Liver (tissue), 9 donors: ENCODE measurements around the gene JMJD7. TPM values are rescaled to one million over a fixed set of nuclear protein-coding genes. Genes with fewer than 3 reads are reported as not detected.

Experiments
- DNase-seq: peaks from one replicate; pipeline ENCODE4 v3.0.0-alpha.2; 2017; ENCODE audit warnings: low spot score
- H3K27ac ChIP-seq, 2 donors: one replicate each; pipeline ENCODE4 v1.7.0; 2013; ENCODE audit warnings: inconsistent platforms in 2 of 2, low read length in 2 of 2, control low read depth in 1 of 2, low read depth in 1 of 2, mild to moderate bottlenecking in 1 of 2
- H3K27me3 ChIP-seq, 4 donors: one replicate each; pipeline versions ENCODE4 v1.6.1 to v1.7.0; 2013; ENCODE audit warnings: low read length in 3 of 4, inconsistent platforms in 1 of 4, mild to moderate bottlenecking in 1 of 4, moderate library complexity in 1 of 4; ENCODE audit not compliant: control insufficient read depth in 4 of 4, insufficient read depth in 4 of 4
- H3K36me3 ChIP-seq, 4 donors: one replicate each; pipeline versions ENCODE4 v1.6.1 to v1.7.0; 2013; ENCODE audit warnings: low read length in 3 of 4, mild to moderate bottlenecking in 3 of 4, low read depth in 1 of 4, moderate library complexity in 1 of 4; ENCODE audit not compliant: control insufficient read depth in 4 of 4, insufficient read depth in 3 of 4
- H3K4me1 ChIP-seq, 4 donors: one replicate each; pipeline versions ENCODE4 v1.6.1 to v1.7.0; 2013; ENCODE audit warnings: low read length in 3 of 4, mild to moderate bottlenecking in 3 of 4, moderate library complexity in 1 of 4; ENCODE audit not compliant: control insufficient read depth in 4 of 4, insufficient read depth in 4 of 4
- H3K4me3 ChIP-seq, 3 donors: one replicate each; pipeline versions ENCODE4 v1.6.1 to v1.7.0; 2013; ENCODE audit warnings: low read length in 3 of 3, control low read depth in 1 of 3, low read depth in 1 of 3, mild to moderate bottlenecking in 1 of 3
- H3K9ac ChIP-seq, 2 donors: one replicate each; pipeline ENCODE4 v1.7.0; 2013; ENCODE audit warnings: low read length in 2 of 2, mild to moderate bottlenecking in 2 of 2, moderate library complexity in 2 of 2, control low read depth in 1 of 2, low read depth in 1 of 2
- H3K9me3 ChIP-seq, 4 donors: one replicate each; pipeline versions ENCODE4 v1.6.1 to v1.7.0; 2013; ENCODE audit warnings: low read length in 3 of 4; ENCODE audit not compliant: control insufficient read depth in 4 of 4
- EGR1 ChIP-seq, 2 donors: IDR thresholded peaks; 2 replicates each; pipeline ENCODE4 v1.6.1; 2016 to 2018; ENCODE audit warnings: antibody characterized with exemption in 2 of 2, low read depth in 2 of 2
- FOXA1 ChIP-seq: IDR thresholded peaks from 2 replicates; pipeline ENCODE4 v1.6.1; 2016; ENCODE audit warnings: antibody characterized with exemption
- FOXA2 ChIP-seq: IDR thresholded peaks from 2 replicates; pipeline ENCODE4 v1.6.1; 2016; ENCODE audit warnings: antibody characterized with exemption
- GABPA ChIP-seq, 2 donors: IDR thresholded peaks in 1 of 2; conservative IDR thresholded peaks in 1 of 2; 2 replicates each; pipeline ENCODE4 v1.6.1; 2016; ENCODE audit warnings: antibody characterized with exemption in 2 of 2, mild to moderate bottlenecking in 1 of 2, moderate library complexity in 1 of 2
- HNF4A ChIP-seq, 2 donors: conservative IDR thresholded peaks; 2 replicates each; pipeline ENCODE4 v1.6.1; 2016; ENCODE audit warnings: antibody characterized with exemption in 2 of 2, mild to moderate bottlenecking in 2 of 2
- HNF4G ChIP-seq: IDR thresholded peaks from 2 replicates; pipeline ENCODE4 v1.6.1; 2016; ENCODE audit warnings: antibody characterized with exemption
- JUND ChIP-seq, 2 donors: IDR thresholded peaks; 2 replicates each; pipeline ENCODE4 v1.6.1; 2016; ENCODE audit warnings: antibody characterized with exemption in 2 of 2
- MAX ChIP-seq: IDR thresholded peaks from 2 replicates; pipeline ENCODE4 v1.6.1; 2016; ENCODE audit warnings: antibody characterized with exemption
- NR2F2 ChIP-seq: IDR thresholded peaks from 2 replicates; pipeline ENCODE4 v1.6.1; 2016; ENCODE audit warnings: antibody characterized with exemption
- RAD21 ChIP-seq, 2 donors: IDR thresholded peaks; 2 replicates each; pipeline ENCODE4 v1.6.1; 2016; ENCODE audit warnings: antibody characterized with exemption in 2 of 2, mild to moderate bottlenecking in 2 of 2
- RXRA ChIP-seq, 2 donors: IDR thresholded peaks; 2 replicates each; pipeline ENCODE4 v1.6.1; 2017 to 2018; ENCODE audit warnings: antibody characterized with exemption in 2 of 2, mild to moderate bottlenecking in 1 of 2
- SP1 ChIP-seq: IDR thresholded peaks from 2 replicates; pipeline ENCODE4 v1.6.1; 2018; ENCODE audit warnings: antibody characterized with exemption, mild to moderate bottlenecking
- TAF1 ChIP-seq: conservative IDR thresholded peaks from 2 replicates; pipeline ENCODE4 v1.6.1; 2016; ENCODE audit warnings: antibody characterized with exemption, mild to moderate bottlenecking
- YY1 ChIP-seq: IDR thresholded peaks from 2 replicates; pipeline ENCODE4 v1.6.1; 2016; ENCODE audit warnings: antibody characterized with exemption, mild to moderate bottlenecking
- ZBTB33 ChIP-seq: IDR thresholded peaks from 2 replicates; pipeline ENCODE4 v1.6.1; 2016; ENCODE audit warnings: antibody characterized with exemption
- WGBS: extraction: QIAGEN DNeasy Blood & Tissue Kit; methylation state at CpG from one replicate; pipeline ENCODE4 v1.1.7; 2013; 5-methylcytosine and 5-hydroxymethylcytosine counted together
- polyA plus RNA-seq, 2 donors: library from polyadenylated mRNA; stranded (reverse) in 1 of 2; unstranded in 1 of 2; fragments of 200-250 nt in 1 of 2; fragments of >200 nt in 1 of 2; fragmentation: Nextera tagmentation in 1 of 2; extraction: Ambion mirVana in 1 of 2; gene quantifications; one replicate each; pipeline versions ENCODE4 v1.2.1 to v1.2.3, GENCODE V29; 2013 to 2015
- total RNA-seq, 2 donors: library from RNA; depleted of rRNA; stranded (reverse); fragments of >200 nt; gene quantifications; one replicate each; pipeline ENCODE4 v1.2.3, GENCODE V29; 2014
- TF ChIP-seq, protein P1 (sequence below): IDR thresholded peaks from 2 replicates; pipeline ENCODE4 v1.6.1; 2016; ENCODE audit warnings: antibody characterized with exemption, mild to moderate bottlenecking
- TF ChIP-seq, protein P2 (sequence below): IDR thresholded peaks from 2 replicates; pipeline ENCODE4 v1.6.1; 2016; ENCODE audit warnings: antibody characterized with exemption
- donor health status: healthy.
- donor health status: healthy.
- donor health status: healthy.
- donor health status: healthy.
- donor health status: healthy.

Gene JMJD7
- total and polyA plus RNA-seq, 4 donors, result 0.75 to 5.9 (median 5.4) TPM

DNA sequence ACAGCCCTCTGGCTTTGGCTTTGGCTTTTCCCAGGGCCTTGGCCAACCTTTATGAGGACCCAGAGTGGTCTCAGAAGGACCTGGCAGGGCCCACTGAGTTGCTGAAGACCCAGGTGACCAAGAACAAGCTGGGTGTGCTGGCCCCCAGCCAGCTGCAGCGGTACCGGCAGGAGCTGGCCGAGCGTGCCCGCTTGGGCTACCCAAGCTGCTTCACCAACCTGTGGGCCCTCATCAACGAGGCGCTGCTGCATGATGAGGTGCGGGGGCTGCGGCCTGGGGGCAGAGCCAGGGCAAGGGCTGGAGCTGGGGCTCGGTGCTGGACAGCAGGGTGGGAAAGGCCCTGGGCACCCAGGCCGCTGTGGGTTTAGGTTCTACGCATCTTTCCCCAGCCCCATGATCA lies 16.9 kb downstream of the JMJD7 start (continued):
- TF ChIP-seq, protein P1, sequence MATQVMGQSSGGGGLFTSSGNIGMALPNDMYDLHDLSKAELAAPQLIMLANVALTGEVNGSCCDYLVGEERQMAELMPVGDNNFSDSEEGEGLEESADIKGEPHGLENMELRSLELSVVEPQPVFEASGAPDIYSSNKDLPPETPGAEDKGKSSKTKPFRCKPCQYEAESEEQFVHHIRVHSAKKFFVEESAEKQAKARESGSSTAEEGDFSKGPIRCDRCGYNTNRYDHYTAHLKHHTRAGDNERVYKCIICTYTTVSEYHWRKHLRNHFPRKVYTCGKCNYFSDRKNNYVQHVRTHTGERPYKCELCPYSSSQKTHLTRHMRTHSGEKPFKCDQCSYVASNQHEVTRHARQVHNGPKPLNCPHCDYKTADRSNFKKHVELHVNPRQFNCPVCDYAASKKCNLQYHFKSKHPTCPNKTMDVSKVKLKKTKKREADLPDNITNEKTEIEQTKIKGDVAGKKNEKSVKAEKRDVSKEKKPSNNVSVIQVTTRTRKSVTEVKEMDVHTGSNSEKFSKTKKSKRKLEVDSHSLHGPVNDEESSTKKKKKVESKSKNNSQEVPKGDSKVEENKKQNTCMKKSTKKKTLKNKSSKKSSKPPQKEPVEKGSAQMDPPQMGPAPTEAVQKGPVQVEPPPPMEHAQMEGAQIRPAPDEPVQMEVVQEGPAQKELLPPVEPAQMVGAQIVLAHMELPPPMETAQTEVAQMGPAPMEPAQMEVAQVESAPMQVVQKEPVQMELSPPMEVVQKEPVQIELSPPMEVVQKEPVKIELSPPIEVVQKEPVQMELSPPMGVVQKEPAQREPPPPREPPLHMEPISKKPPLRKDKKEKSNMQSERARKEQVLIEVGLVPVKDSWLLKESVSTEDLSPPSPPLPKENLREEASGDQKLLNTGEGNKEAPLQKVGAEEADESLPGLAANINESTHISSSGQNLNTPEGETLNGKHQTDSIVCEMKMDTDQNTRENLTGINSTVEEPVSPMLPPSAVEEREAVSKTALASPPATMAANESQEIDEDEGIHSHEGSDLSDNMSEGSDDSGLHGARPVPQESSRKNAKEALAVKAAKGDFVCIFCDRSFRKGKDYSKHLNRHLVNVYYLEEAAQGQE, result no peak

DNA sequence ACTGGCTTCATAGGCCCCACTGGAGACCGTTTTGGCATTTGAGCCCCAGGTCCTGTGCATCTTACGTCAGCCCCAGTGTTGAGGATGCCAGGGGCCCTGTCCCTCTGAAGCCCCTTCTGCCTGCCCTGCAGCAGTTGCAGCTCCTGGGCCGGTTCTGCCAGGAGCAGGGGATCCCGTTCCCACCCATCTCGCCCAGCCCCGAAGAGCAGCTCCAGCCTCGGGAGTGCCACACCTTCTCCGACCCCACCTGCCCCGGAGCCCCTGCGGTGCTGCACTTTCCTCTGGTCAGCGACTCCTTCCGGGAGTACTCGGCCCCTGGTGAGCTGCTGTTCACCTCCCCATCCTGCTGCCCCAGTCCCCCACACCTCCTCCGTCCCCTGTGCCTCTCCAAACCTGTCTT lies 19.3 kb downstream of the JMJD7 start:
- H3K36me3 ChIP-seq, result peaks cover 8 to 47% (median 23%) of the 10 kb centered on the region in 4 donors
- H3K27ac ChIP-seq, result no peak overlapping the region
- WGBS, result 96% methylated on average over 14 of the region's 14 CpGs
- no peaks in the 10 kb centered on the region for H3K9me3 ChIP-seq
- DNase-seq, result no peak
- H3K27me3 ChIP-seq, result no peaks in the 10 kb centered on the region
- TF ChIP-seq RAD21 (IDR thresholded peaks at IDR 0.05), result no peak
- no peak overlapping the region for H3K9ac ChIP-seq
- H3K4me3 ChIP-seq, result no peak overlapping the region
- H3K4me1 ChIP-seq, result no peaks in the 10 kb centered on the region

DNA sequence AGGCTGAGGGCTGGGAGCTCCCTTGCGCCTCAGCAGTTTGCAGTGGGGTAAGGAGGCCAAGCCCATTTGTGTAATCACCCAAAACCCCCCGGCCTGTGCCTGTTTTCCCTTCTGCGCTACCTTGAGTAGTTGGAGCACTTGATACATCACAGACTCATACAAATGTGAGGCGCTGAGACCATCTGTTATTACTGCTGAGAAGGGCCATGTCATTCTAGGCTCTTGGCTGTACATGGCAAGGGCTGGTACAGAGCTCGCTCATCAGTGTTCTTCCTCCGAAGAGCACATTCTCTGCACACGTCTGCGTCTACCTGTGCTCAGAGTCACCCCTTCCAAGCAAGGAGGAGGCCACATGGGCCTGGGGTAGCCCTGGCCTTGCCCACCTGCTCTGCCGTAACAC lies 20.1 kb downstream of the JMJD7 start:
- Histone ChIP-seq H3K36me3 (peaks cover 8 to 47% (median 23%) of the 10 kb centered on the region in 4 donors), H3K4me1 (no peaks in the 10 kb centered on the region), H3K9ac (no peak overlapping the region), H3K4me3 (no peak overlapping the region), H3K27ac (no peak overlapping the region), H3K9me3 (no peaks in the 10 kb centered on the region), H3K27me3 (no peaks in the 10 kb centered on the region)
- 97% methylated on average over 9 of the region's 9 CpGs for WGBS
- no peak for DNase-seq
- no peak for TF ChIP-seq SP1

DNA sequence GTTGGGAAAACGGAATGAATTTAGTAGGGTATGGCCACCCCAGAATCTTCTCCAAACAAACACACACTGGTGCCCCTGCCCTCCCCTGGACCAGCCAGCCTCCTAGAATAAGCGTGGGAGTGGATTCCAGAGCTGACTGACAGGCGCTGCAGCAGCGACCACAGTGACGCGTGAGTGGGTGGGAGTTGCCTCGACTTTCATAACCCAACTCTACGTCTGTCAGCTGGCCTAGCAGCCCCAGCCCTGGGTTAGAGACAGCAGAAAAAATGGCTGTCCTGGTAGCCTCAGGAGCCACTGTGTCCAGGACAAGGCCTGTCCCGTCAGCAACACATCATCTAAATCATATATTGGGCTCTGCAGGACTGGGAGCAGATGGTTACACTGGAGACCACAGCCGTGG lies 20.7 kb downstream of the JMJD7 start:
- Histone ChIP-seq H3K27me3 (no peaks in the 10 kb centered on the region), H3K27ac (no peak overlapping the region), H3K9ac (no peak overlapping the region), H3K4me1 (no peaks in the 10 kb centered on the region), H3K36me3 (peaks cover 8 to 47% (median 22%) of the 10 kb centered on the region in 4 donors), H3K9me3 (no peaks in the 10 kb centered on the region), H3K4me3 (no peak overlapping the region)
- TF ChIP-seq NR2F2 (no peak), JUND (IDR thresholded peaks at IDR 0.05) (no peak), EGR1 (IDR thresholded peaks at IDR 0.05; ENCODE audit: low read depth in 2 of 2) (no peak), FOXA2 (no peak), SP1 (no peak), FOXA1 (no peak), ZBTB33 (no peak), HNF4A (conservative IDR thresholded peaks at IDR 0.05) (no peak), MAX (no peak), YY1 (no peak), GABPA (IDR thresholded peaks at IDR 0.05 in 1 of 2, conservative IDR thresholded peaks at IDR 0.05 in 1 of 2) (no peak), RXRA (IDR thresholded peaks at IDR 0.05) (no peak), TAF1 (no peak), HNF4G (no peak), RAD21 (IDR thresholded peaks at IDR 0.05) (no peak)
- TF ChIP-seq, protein P2, sequence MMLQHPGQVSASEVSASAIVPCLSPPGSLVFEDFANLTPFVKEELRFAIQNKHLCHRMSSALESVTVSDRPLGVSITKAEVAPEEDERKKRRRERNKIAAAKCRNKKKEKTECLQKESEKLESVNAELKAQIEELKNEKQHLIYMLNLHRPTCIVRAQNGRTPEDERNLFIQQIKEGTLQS, result no peak
- TF ChIP-seq, protein P1, result no peak
- WGBS, result 88% methylated on average over 10 of the region's 10 CpGs
- DNase-seq, result no peak
